SU-DHL-6 (cell line): ENCODE results near the gene ATP6AP2.

Experiments
- H2AFZ ChIP-seq: fragments of 200-600 bp; sonication (generic); 2 replicates; pipeline ENCODE4 v1.6.1; 2014; ENCODE audit warnings: low read depth, mild to moderate bottlenecking, moderate library complexity, mixed read lengths, antibody characterized with exemption, low read length; ENCODE audit not compliant: severe bottlenecking
- H3F3A ChIP-seq: fragments of 200-600 bp; shearing (Covaris generic); 2 replicates; pipeline ENCODE4 v1.6.0; 2016; ENCODE audit warnings: antibody characterized with exemption, mild to moderate bottlenecking; ENCODE audit not compliant: insufficient read depth
- H3K27ac ChIP-seq: fragments of 200-600 bp; sonication (generic); 2 replicates; pipeline ENCODE4 v1.5.1; 2016; ENCODE audit warnings: low read depth, mild to moderate bottlenecking, low read length, moderate library complexity, mixed read lengths
- H3K27me3 ChIP-seq: fragments of 200-600 bp; sonication (generic), shearing (Covaris generic); 2 replicates; pipeline ENCODE4 v1.6.0; 2014; ENCODE audit warnings: mild to moderate bottlenecking, low read length
- H3K36me3 ChIP-seq: fragments of 200-600 bp; sonication (generic); 2 replicates; pipeline ENCODE4 v1.6.1; 2014; ENCODE audit warnings: mild to moderate bottlenecking, low read length, mixed read lengths
- H3K4me2 ChIP-seq: fragments of 300-600, 200-600 bp; shearing (Covaris generic), sonication (generic); 2 replicates; pipeline ENCODE4 v1.6.0; 2014; ENCODE audit warnings: low read length, low read depth, mild to moderate bottlenecking; ENCODE audit not compliant: poor library complexity, severe bottlenecking
- H3K4me3 ChIP-seq: fragments of 200-600 bp; sonication (generic); 2 replicates; pipeline ENCODE4 v1.5.1; 2014; ENCODE audit warnings: antibody characterized with exemption, low read length, mild to moderate bottlenecking, mixed read lengths; ENCODE audit not compliant: insufficient read depth, poor library complexity, severe bottlenecking
- H3K79me2 ChIP-seq: fragments of 200-600 bp; sonication (generic); 2 replicates; pipeline ENCODE4 v1.6.1; 2014; ENCODE audit warnings: mild to moderate bottlenecking, low read length, moderate library complexity; ENCODE audit not compliant: insufficient read depth
- H3K9ac ChIP-seq: fragments of 200-600 bp; sonication (generic); 2 replicates; pipeline ENCODE4 v1.7.0; 2014; ENCODE audit warnings: mild to moderate bottlenecking, low read length
- H3K9me2 ChIP-seq: fragments of 200-600 bp; sonication (generic); replicated peaks from 2 replicates; pipeline ENCODE4 v1.6.1; 2014; ENCODE audit warnings: low read length; ENCODE audit not compliant: insufficient read depth
- H3K9me3 ChIP-seq: fragments of 200-600 bp; sonication (generic); 2 replicates; pipeline ENCODE4 v1.6.1; 2014; ENCODE audit warnings: low read length, mixed read lengths; ENCODE audit not compliant: insufficient read depth
- H4K20me1 ChIP-seq: fragments of 200-600 bp; sonication (generic); 2 replicates; pipeline ENCODE4 v1.6.1; 2014; ENCODE audit warnings: low read depth, mild to moderate bottlenecking, antibody characterized with exemption, low read length, moderate library complexity, mixed read lengths
- EZH2phosphoT487 ChIP-seq: fragments of 200-600 bp; sonication (generic), shearing (Covaris generic); conservative IDR thresholded peaks from 2 replicates; pipeline ENCODE4 v1.6.1; 2018; ENCODE audit warnings: mild to moderate bottlenecking, antibody characterized with exemption, low read length, moderate library complexity, mixed read lengths
- TF ChIP-seq, protein P1 (sequence below): fragments of 200-600 bp; sonication (generic); IDR thresholded peaks from one replicate; pipeline ENCODE4 v1.5.1; 2017; ENCODE audit warnings: antibody characterized with exemption, mild to moderate bottlenecking, low read length, moderate library complexity; ENCODE audit not compliant: insufficient read depth, poor library complexity, severe bottlenecking

Gene ATP6AP2

DNA sequence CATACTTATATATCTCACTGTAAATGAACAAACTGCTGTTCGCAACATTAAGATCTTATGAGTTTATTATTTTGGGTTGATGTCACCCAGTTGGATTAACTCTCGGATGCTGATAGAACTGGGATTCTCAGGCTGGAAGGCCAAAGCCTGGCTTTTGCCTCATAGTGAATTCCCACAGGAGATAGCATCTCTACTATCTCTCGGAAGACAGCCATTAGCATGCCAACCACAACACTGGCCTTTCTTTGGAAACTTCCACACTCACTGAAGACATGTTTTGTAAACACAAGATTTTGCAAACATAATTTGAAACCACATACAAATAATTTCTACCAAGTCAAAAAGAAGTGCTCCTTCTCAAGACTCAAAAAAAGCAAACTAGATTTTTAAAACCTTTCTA lies 4.5 kb upstream of the ATP6AP2 start:
- H3K9me2 ChIP-seq = no peaks in the 10 kb centered on the region
- no peak overlapping the region for H3K9ac ChIP-seq
- no peak overlapping the region for H3K4me3 ChIP-seq
- no peaks in the 10 kb centered on the region for H3K36me3 ChIP-seq
- H3K79me2 ChIP-seq = peaks cover 2% of the 10 kb centered on the region; the same call in 1 of the 2 replicates
- no peaks in the 10 kb centered on the region for H3F3A ChIP-seq
- H3K27ac ChIP-seq = no peak overlapping the region
- no peak overlapping the region for H2AFZ ChIP-seq
- TF ChIP-seq, protein P1, sequence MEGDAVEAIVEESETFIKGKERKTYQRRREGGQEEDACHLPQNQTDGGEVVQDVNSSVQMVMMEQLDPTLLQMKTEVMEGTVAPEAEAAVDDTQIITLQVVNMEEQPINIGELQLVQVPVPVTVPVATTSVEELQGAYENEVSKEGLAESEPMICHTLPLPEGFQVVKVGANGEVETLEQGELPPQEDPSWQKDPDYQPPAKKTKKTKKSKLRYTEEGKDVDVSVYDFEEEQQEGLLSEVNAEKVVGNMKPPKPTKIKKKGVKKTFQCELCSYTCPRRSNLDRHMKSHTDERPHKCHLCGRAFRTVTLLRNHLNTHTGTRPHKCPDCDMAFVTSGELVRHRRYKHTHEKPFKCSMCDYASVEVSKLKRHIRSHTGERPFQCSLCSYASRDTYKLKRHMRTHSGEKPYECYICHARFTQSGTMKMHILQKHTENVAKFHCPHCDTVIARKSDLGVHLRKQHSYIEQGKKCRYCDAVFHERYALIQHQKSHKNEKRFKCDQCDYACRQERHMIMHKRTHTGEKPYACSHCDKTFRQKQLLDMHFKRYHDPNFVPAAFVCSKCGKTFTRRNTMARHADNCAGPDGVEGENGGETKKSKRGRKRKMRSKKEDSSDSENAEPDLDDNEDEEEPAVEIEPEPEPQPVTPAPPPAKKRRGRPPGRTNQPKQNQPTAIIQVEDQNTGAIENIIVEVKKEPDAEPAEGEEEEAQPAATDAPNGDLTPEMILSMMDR = no peak
- no peak for TF ChIP-seq EZH2phosphoT487
- H4K20me1 ChIP-seq = no peaks in the 10 kb centered on the region
- no peak overlapping the region for H3K4me2 ChIP-seq
- H3K27me3 ChIP-seq = no peaks in the 10 kb centered on the region
- H3K9me3 ChIP-seq = no peaks in the 10 kb centered on the region

DNA sequence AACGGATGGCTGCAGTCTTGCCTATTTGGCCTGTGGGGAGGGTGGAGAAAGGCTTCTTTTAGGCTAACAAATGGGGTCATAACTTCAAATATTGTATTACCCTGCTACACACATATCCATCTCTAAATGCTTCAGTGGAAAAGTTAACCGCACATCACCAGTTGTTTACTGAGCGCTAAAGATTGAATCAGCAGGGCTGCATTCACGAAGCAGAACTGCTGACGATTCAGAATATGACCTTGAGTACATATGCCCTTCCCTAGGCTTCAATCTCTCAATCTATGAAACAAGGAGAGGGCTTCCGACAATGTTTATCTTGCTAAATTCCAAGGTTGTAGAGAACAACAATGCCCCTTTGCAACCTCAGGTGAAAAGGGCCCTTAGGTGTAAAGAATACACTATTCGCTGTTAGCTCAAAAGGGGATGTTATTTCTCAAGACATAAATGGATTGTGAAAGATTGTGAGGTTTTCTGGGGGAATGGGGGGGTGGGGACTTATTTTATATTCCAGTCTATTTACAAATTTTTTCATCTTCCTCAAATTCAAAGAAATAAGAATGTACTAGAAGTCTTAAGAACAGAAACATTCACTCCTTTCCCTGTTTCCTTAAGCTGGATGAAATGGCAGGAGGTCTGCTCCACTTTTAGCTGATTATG lies 2.6 kb upstream of the ATP6AP2 start:
- Histone ChIP-seq H4K20me1 (no peaks in the 10 kb centered on the region), H3K4me3 (no peak overlapping the region), H3K4me2 (no peak overlapping the region), H3K79me2 (peaks cover 18% of the 10 kb centered on the region), H3K9me2 (no peaks in the 10 kb centered on the region), H3K27me3 (no peaks in the 10 kb centered on the region), H3F3A (no peaks in the 10 kb centered on the region), H3K36me3 (no peaks in the 10 kb centered on the region), H2AFZ (no peak overlapping the region), H3K27ac (no peak overlapping the region), H3K9me3 (no peaks in the 10 kb centered on the region), H3K9ac (no peak overlapping the region)
- no peak for TF ChIP-seq EZH2phosphoT487
- TF ChIP-seq, protein P1 = no peak

GRCh38 chrX:40579141-40579540 lies 1.6 kb upstream of the ATP6AP2 start:
- Histone ChIP-seq H3K9me2 (no peaks in the 10 kb centered on the region), H3F3A (no peaks in the 10 kb centered on the region), H3K36me3 (no peaks in the 10 kb centered on the region), H3K79me2 (peaks cover 25% of the 10 kb centered on the region), H2AFZ (no peak overlapping the region), H3K4me3 (no peak overlapping the region), H3K9me3 (no peaks in the 10 kb centered on the region), H3K9ac (no peak overlapping the region), H3K27ac (no peak overlapping the region), H3K27me3 (no peaks in the 10 kb centered on the region), H3K4me2 (no peak overlapping the region), H4K20me1 (no peaks in the 10 kb centered on the region)
- TF ChIP-seq, protein P1 = no peak
- no peak for TF ChIP-seq EZH2phosphoT487
